ENCODE data around the gene ST3GAL5.
A peak's percentile ranks its signal among the peaks of the same experiment; 100 is the strongest.
"Not testable (repeated sequence)": the region's sequence is repeated elsewhere in the genome, so short reads cannot be mapped to it uniquely, and the experiment has no call there.

ST3GAL5 gene

DNA sequence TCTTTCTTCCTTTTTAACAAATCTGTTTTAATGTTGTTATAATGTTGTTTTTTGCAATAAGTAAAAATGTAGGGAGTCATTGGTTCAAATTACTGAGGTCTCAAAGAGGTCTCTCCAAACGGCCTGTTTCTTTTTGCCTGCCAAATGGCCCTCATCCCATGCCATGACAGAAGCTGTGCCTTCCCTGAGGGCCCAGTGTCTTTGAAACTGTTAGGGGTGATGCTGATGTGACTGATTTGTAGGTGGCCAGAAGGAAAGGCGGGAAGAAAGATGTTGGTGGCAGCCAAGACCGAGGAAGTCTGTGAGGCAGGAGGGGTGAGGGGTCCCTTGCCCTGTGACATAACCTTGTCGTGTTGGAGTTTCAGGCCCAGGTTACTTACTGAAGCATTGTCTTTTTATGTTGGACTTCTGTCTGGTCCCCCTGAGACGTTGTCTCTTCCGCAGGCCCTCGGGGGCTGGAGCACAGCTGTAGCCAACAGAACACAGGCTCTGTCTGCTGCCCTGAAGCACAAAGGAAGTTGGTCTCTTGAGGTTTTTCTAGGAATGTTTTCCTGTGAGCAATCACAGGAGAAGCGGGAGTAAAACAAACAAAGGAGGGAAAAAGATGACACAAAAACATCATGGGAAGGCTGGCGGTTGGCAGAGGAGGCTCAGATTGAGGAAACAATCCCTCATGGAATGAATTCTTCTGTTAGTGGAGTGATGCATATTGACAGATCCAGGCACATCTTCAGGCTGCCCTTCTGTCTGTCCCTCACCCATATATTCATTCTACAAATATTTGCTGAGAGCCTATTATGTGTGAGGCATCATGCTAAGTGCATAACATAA, 4.9 kb upstream of the ST3GAL5 start:
- no peak for DNase-seq

DNA sequence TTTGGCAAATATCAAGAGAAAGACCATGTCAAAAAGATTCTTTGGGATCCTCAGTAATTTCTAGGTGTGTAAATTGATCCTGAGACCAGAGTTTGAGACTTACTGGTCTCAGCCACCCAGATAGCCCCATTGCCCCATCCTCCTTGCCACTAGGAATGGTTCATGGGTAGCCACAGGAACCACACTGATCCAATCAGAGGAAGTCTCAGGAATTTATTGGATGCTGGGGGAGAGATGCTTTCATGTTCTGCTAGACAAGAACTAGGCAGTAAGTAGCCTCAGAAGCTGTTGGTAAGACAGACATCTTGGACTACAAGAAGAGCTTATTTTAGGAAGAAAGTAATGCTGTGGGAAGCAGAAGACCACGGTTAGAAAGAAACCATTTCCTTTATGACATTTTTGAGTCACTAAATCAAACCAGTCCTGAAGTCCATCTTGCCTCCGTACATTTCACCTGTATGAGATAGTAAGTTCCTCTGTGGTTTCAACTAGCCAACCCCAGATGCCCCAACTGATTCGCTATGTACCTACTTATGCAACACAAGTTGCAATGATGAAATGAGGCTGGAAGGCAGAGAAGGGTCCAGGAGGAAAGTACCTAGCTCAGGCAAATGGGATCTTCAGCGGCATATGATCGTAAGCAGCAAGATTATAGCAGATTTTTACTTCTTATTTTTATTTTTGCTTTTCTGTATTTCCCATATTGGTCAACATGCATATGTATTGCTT, 3.6 kb upstream of the ST3GAL5 start:
- DNase-seq, result no peak

- DNase-seq, result no peak
These were observed 1.9 kb upstream of the ST3GAL5 start for GRCh38 chr2:85890522-85891176.

DNA sequence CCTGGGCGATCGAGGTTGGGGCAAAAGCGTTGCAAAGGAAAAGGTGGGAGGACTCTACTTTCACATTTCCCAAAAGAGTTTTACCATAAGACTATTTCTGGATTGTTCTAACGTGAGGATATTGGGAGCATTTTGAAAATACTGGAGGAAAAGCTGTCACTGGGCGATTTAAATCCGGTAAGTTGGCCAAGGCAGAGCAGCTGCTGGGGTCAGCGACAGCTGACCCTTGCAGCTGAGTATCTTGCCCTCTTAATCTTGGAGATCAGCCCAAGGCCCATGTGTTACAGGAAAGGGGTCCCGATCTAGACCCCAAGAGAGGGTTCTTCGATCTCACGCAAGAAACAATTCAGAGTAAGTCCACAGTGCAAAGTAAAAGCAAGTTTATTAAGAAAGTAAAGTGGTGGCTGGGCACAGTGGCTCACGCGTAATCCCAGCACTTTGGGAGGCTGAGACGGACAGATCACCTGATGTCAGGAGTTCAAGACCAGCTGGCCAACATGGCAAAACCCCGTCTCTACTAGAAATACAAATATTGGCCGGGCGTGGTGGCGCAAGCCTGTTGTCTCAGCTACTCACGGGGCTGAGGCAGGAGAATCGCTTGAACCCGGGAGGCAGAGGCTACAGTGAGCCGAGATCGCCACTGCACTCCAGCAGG, 964 bp upstream of the ST3GAL5 start:
- no peak for DNase-seq

DNA sequence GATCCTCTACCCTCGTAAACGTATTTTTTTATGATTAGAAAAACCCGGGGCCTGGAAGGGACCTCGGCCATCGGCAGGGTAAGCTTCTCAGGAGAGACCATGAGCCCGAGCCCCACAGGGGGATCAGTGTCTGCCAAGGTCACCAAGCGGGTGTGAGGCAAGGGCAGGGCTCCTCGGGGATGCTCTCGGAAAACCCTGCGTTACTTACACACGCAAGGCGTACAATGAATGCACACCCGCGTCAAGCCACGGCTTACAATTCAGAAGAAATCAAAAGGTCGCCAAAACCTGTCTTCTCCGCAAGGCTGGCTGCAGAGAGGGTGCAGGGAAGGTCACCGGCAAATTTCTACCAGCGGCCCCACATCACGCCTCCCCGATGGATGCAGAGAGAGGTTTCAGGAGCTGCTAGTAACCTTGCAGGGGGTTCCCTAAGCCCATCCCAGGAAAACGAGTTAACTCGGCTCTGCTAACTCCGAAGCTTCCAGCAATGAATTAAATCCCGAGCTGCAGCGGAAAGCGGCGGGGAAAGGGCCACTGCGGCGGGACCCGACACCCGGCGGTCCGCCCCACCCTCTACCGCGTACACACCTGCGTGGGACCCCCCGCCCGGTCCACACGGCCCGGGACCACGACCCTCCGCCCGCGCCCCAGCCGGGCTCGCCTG, 638 bp downstream of the ST3GAL5 start:
- DNase-seq, result peak in 2 of 5 donors; percentile 11 to 41

- peak; percentile 16 to 62 (median 29) for DNase-seq
These were observed 1.2 kb downstream of the ST3GAL5 start for GRCh38 chr2:85887566-85888019.

- no peak for DNase-seq
These were observed 2.2 kb downstream of the ST3GAL5 start for GRCh38 chr2:85886590-85886989.

GRCh38 chr2:85886141-85886540, 2.6 kb downstream of the ST3GAL5 start:
- DNase-seq, result no peak

- DNase-seq, result not testable (repeated sequence)
These were observed 7.0 kb downstream of the ST3GAL5 start for GRCh38 chr2:85881781-85882180.

DNA sequence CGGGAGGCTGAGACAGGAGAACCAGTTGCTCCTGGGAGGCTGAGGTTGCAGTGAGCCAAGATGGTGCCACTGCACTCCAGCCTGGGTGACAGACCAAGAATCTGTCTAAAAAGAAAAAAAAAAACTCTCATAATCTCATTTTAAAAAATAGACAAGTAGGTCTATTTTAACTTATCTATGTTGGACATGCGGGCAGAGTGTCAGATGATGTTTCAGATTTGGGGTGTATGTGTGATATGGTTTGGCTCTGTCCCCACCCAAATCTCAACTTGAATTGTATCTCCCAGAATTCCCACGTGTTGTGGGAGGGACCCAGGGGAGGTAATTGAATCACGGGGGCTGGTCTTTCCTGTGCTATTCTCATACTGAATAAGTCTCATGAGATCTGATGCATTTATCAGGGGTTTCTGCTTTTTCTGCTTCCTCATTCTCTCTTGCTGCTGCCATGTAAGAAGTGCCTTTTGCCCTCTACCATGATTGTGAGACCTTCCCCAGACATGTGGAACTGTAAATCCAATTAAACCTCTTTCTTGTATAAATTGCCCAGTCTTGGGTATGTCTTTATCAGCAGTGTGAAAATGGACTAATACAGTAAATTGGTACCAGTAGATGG, 8.0 kb downstream of the ST3GAL5 start:
- DNase-seq, result not testable (repeated sequence)

DNA sequence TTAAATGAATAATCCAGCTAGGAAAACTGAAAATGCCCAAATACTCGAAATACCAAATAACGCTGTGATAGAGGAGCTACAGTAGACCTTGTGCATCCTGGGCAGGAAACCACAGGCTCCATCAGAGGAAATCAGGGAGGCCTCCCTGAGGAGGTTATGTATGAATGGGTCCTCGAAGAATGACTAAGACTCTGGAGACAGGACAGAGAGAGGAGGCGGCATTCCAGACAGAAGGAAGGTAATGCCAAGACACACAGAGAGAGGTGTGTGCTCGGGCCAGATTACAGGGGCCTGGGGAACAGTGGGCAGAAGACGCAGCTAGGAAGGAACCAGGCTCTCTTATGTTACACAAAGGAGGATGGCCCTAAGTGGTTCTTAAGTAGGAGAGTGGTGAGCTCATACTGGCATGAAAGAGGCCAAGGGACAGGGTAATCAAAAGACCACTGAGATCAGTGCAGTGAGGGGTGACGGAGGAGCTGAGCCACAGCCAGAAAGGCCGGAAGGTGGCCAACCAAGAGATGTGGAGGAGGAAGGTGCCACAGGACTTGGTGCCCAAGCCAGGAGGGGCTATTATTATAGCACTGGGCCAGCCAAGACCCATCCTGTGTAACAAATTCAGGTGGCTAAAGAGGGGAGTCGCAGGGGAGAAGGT, 9.9 kb downstream of the ST3GAL5 start:
- no peak for DNase-seq

DNA sequence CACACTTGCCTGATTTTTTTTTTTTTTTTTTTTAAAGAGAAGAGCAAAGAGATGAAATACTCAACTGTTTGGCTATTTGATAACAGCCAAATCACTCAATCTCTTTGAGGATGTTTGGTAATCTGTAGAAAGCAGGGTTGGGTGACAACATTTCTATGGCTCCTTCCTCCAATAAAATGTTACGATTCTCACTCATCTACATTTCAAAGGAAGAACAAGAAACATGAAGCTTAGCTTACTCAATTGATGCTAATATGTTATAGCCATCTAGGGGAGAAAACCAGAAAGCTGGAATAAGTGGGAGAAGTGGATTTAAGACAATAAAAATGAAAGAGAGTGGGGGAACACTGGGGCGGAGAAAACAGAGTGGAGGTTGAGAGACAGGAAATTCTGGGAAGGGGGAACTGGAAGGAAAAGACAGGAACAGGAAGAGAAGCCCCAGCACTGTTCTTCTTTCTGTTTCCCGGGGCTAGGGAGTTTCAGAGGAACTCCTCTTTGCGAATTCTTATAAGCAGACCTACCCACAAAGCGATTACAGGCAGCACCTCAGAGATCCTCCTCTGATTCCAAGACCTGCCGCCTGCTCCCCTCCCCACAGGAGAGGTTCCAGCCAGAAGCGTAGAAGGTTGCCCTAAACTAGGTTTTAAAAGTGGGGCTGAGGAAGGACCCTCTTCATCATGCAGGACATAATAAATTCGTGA, 13.3 kb downstream of the ST3GAL5 start:
- no peak for DNase-seq

GRCh38 chr2:85873679-85874078, 15.1 kb downstream of the ST3GAL5 start:
- no peak for DNase-seq

DNA sequence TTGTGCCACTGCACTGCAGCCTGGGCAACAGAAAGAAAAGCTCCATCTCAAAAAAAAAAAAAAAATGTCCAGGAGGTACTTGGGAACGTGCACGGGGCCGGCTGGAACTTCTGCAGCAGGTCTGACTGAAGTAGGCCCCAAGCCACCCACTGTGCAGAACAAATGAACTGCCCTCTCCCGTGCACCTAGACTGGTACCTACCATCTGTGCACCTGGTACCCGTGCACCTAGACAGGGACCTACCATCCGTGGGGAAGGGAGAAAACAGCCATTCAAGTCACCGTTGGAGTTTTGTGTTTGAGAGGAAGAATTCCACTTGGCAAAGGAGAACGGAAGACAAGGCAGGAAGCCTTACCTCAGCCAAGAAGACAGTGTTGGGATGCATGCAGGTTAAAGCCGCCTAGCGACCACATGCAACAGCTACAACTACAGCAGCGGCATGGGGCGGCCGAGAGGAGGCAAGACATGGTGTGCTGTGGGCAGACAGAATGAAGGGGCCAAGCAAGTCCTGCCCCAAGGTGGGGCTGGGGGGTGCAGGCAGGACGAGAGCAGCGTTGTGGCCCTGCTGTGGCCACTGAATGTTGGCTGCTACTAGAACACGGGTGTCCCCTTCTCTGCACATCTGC, 16.1 kb downstream of the ST3GAL5 start:
- no peak for DNase-seq

DNA sequence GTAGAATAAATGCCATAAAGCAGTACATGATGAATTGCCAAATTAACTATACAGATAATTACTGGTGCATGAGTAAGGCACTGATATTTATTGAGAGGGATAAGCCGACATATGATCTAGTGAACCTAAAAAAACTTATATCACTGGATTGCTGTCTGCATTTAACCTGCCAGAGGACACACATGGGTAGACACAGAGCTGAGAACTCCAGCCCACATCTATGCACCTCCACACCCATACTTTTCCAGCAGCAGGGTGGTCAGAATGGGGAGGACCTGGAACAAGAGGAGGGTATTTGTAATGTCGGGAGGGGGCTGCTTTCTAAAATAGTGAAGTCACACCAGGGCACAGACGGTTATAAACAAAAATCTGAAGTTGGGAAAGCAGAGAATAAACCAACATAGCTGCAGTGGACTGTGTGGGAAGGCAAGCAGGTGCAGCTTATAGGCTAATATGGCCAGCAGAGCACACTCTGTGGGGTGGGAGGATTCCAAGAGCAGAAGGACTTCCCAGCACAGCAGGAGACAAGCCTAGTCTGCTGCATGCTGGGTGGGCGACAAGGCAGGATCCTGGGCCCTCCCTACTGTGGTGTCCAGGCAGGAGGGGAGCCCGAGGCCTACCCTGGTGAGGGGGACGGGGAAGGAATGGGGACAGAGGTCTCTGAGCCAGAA, 17.2 kb downstream of the ST3GAL5 start:
- DNase-seq, result no peak

- no peak for DNase-seq
These were observed 20.0 kb downstream of the ST3GAL5 start for GRCh38 chr2:85868822-85869221.

DNA sequence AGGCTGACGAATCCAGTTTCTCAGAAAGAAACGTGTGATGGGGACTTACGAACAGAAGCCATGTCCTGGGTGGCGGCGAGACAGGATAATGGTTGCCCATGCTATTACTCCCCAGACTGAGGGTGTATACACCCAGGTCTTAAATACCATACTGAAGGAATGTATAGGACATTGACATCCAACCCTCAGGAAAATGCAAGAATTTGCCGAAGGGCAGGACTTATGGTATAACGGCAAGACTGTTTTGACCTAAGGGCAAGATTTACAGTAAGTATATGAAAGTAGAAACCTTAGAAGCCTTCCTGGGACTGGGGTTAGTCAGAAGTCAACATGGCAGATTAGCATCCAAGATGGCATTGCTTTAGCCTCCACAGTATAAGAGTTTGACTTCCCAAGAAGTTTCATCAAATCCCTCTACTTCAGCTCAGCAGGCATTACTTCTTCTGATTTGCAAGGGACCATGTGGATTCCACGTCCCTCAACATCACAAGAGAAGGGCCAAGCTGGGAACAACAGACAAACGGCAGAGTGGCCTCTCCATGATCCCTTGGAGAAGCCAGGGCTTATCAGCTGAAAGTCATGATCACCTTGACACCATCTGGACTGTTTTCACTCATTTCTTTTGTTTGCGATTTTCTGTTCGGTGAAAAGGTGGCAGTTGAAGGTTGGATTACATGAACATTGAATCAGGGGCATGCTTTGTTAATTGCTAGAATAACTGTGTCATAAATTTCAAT, 21.1 kb downstream of the ST3GAL5 start:
- no peak for DNase-seq

GRCh38 chr2:85867121-85867520, 21.7 kb downstream of the ST3GAL5 start:
- no peak for DNase-seq

- DNase-seq, result no peak
These were observed 22.6 kb downstream of the ST3GAL5 start for GRCh38 chr2:85866165-85866659.

All from T-helper 1 cell (primary cell).